Prostate gland (tissue), 2 donors: ENCODE data around the gene ATP6V0A4. TPM values are rescaled to one million over a fixed set of nuclear protein-coding genes. Genes with fewer than 3 reads are reported as not detected.

Experiments
- DNase-seq: peaks from one replicate; pipeline ENCODE4 v3.0.0-alpha.2; 2019; ENCODE audit warnings: low spot score
- H3K27ac ChIP-seq, 2 donors: fragments of 200-600 bp; sonication (generic); 2 replicates each; pipeline ENCODE4 v1.5.1; 2017 to 2019
- H3K27me3 ChIP-seq: fragments of 200-600 bp; sonication (generic); replicated peaks from 2 replicates; pipeline ENCODE4 v1.5.1; 2019; ENCODE audit not compliant: insufficient read depth
- H3K36me3 ChIP-seq, 2 donors: fragments of 200-600 bp; sonication (generic); 1 replicate in 1 of 2; 2 replicates in 1 of 2; pipeline versions ENCODE4 v1.5.1 to v1.8.1; 2017 to 2019
- H3K4me1 ChIP-seq: fragments of 200-600 bp; sonication (generic); replicated peaks from 2 replicates; pipeline ENCODE4 v1.5.1; 2019
- H3K4me3 ChIP-seq, 2 donors: fragments of 200-600 bp; sonication (generic); 2 replicates each; pipeline ENCODE4 v1.5.1; 2017 to 2019
- H3K9me3 ChIP-seq: fragments of 200-600 bp; sonication (generic); 2 replicates; pipeline ENCODE4 v1.5.1; 2017
- POLR2A ChIP-seq: fragments of 450-650 bp; IDR thresholded peaks from one replicate; pipeline ENCODE4 v1.6.1; 2016; ENCODE audit warnings: antibody characterized with exemption, mild to moderate bottlenecking
- POLR2AphosphoS5 ChIP-seq: sonication (generic); formaldehyde crosslinking; IDR thresholded peaks from one replicate; pipeline ENCODE4 v1.6.1; 2017; ENCODE audit warnings: antibody characterized with exemption
- WGBS: methylation state at CpG from one replicate; pipeline ENCODE4 v1.1.5; 2018; 5-methylcytosine and 5-hydroxymethylcytosine counted together
- intact Hi-C: fragments of 100-400 bp; cut with DNase I; formaldehyde crosslinking; loops from one replicate; pipeline ENCODE4 v1.14.2; 2022
- total RNA-seq, 2 donors: library from RNA; depleted of rRNA; stranded (reverse); fragments of >200 nt; gene quantifications; one replicate each; pipeline ENCODE4 v1.1.0, GENCODE V29; 2016
- TF ChIP-seq, protein P1 (sequence below), 4 experiments: fragments of 200-600 bp in 2 of 4; fragments of 450-650 bp in 2 of 4; sonication (generic) in 2 of 4; IDR thresholded peaks; 1 replicate in 3 of 4; 2 replicates in 1 of 4; pipeline ENCODE4 v1.5.1; 2016 to 2019; ENCODE audit warnings: antibody characterized with exemption in 4 of 4, mild to moderate bottlenecking in 2 of 4, moderate library complexity in 2 of 4

ATP6V0A4 gene
- total RNA-seq, 2 donors from 2014 or later, result 0.62 to 1.2 TPM

DNA sequence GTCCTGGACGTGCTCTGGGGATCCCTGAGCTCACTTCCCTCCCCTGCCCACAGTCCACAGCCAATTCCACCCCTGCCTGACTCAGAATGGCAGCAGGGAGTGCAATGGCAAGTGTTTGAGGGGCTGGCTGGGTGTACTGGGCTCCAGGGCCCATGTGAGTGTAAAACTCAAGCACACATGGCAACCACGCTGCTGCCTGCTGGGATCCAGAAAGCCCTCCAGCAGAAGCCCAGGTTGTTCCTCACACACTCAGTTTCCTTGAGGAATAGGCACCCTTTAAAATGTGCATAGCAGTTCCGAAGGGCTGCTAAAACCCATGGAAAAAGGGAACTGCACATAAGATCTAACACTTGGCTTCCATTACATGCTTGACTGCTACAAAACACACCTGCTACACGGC lies 11.3 kb upstream of the ATP6V0A4 start:
- WGBS, result 79% methylated on average over 4 of the region's 4 CpGs

DNA sequence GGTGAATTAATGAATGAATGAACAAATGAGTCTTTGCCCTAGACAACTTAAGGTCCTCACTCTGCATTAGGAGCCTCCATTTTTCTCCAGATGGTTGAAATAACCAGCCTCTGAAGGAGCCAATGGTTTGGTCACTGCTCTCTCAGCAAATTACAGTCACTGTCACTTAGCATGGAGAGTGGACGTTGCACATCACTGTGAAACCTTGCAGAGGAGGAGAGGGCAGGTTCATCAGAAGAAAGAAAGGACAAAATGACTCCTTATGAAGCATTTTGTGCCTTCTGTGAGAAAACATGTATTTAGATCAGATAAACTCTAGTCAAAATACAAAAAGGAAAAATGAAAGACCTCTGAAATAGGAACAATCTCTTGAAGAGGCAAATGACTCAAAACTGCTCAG lies 6.6 kb upstream of the ATP6V0A4 start:
- H3K4me1 ChIP-seq, result no peaks in the 10 kb centered on the region
- no peak overlapping the region for H3K4me3 ChIP-seq
- no peaks in the 10 kb centered on the region for H3K9me3 ChIP-seq
- WGBS, result 65% methylated on average over 1 of the region's 1 CpG
- intact Hi-C loops, result no loop called here
- no peaks in the 10 kb centered on the region for H3K27me3 ChIP-seq
- no peaks in the 10 kb centered on the region for H3K36me3 ChIP-seq
- TF ChIP-seq POLR2AphosphoS5, result no peak
- TF ChIP-seq, protein P1, sequence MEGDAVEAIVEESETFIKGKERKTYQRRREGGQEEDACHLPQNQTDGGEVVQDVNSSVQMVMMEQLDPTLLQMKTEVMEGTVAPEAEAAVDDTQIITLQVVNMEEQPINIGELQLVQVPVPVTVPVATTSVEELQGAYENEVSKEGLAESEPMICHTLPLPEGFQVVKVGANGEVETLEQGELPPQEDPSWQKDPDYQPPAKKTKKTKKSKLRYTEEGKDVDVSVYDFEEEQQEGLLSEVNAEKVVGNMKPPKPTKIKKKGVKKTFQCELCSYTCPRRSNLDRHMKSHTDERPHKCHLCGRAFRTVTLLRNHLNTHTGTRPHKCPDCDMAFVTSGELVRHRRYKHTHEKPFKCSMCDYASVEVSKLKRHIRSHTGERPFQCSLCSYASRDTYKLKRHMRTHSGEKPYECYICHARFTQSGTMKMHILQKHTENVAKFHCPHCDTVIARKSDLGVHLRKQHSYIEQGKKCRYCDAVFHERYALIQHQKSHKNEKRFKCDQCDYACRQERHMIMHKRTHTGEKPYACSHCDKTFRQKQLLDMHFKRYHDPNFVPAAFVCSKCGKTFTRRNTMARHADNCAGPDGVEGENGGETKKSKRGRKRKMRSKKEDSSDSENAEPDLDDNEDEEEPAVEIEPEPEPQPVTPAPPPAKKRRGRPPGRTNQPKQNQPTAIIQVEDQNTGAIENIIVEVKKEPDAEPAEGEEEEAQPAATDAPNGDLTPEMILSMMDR (IDR thresholded peaks at IDR 0.05), result no peak
- no peak for TF ChIP-seq POLR2A
- H3K27ac ChIP-seq, result no peak overlapping the region
- DNase-seq, result no peak

More for the DNA sequence above, 11.3 kb upstream of the ATP6V0A4 start:
- Histone ChIP-seq H3K9me3 (no peaks in the 10 kb centered on the region), H3K4me3 (no peak overlapping the region), H3K36me3 (no peaks in the 10 kb centered on the region), H3K27me3 (no peaks in the 10 kb centered on the region), H3K4me1 (no peaks in the 10 kb centered on the region), H3K27ac (no peak overlapping the region)
- no peak for DNase-seq
- intact Hi-C loops, result no loop called here
- TF ChIP-seq POLR2A (no peak), POLR2AphosphoS5 (no peak)
- TF ChIP-seq, protein P1 (IDR thresholded peaks at IDR 0.05), result no peak

DNA sequence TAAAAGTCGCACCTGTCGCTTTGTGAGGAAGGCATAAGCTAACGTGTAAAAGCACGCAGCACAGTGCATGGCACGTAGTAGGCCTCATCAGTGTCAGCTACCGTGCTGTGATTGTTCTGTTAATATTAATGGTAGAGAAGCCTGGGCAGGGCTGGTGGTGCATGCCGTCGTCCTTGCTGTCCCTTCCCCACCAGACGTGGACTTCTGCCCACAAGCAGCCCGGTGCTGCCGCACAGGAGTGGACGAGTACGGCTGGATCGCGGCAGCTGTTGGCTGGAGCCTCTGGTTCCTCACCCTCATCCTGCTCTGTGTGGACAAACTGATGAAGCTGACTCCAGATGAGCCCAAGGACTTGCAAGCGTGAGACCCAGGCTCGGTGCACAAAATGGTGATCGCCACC lies 4.7 kb upstream of the ATP6V0A4 start:
- H3K4me1 ChIP-seq, result no peaks in the 10 kb centered on the region
- no peak for DNase-seq
- no peaks in the 10 kb centered on the region for H3K9me3 ChIP-seq
- H3K36me3 ChIP-seq, result no peaks in the 10 kb centered on the region
- H3K27me3 ChIP-seq, result no peaks in the 10 kb centered on the region
- WGBS, result 92% methylated on average over 18 of the region's 18 CpGs
- intact Hi-C loops, result no loop called here
- TF ChIP-seq, protein P1 (IDR thresholded peaks at IDR 0.05), result no peak
- TF ChIP-seq POLR2AphosphoS5 (no peak), POLR2A (no peak)
- no peak overlapping the region for H3K27ac ChIP-seq
- no peak overlapping the region for H3K4me3 ChIP-seq

DNA sequence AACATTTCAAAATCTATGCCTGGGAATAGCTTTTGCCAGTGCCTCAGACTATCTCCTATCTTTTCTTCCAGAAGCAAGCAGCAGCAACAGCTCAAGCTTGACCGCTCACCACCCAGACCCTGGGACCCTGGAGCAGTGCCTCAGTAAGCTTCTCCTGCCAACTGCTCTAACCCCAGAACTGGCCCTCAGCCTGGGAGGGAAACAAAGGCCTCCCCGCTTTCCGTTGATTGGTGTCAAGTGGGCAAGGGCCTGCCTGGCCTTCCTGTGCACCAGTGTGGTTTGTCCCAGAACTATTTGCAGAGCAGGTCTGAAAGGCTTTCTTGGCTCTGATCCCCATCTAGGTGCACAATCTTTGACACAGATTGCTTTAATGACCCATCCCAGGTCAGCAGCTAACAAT lies 3.3 kb upstream of the ATP6V0A4 start:
- TF ChIP-seq POLR2AphosphoS5 (no peak), POLR2A (no peak)
- TF ChIP-seq, protein P1 (IDR thresholded peaks at IDR 0.05), result no peak

DNA sequence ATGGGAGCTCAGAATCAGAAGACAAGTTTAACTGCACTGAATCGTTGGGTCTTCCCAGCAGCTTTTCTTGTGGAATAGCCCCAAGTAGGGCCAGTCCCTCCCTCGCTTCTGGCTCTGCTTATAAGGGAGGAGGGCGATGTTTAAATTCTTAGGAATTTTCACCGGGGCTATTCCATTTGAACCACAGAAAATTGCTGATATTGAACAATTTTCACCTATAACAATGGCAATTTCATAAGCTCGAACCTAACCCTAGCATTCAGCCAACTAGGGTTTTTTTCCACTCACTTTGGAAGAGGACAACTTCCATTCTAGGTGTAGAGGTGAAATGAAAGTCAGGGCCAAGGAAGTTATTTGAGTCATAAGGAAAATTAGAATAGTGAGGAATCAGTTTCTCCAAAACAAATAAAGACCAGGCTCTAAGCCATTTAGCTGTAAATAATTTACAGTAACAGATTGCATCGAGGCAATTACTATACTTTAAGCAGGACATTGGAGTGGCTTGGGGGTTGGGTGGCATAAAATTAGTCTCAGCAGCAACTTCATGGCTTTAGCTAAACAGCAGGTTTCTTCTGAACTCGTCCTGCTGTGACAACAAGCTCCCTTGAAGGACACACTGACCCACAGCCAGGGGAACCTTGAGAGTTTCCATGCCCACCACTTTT lies 1.5 kb upstream of the ATP6V0A4 start:
- Histone ChIP-seq H3K4me3 (no peak overlapping the region), H3K27me3 (no peaks in the 10 kb centered on the region), H3K36me3 (no peaks in the 10 kb centered on the region), H3K27ac (no peak overlapping the region), H3K9me3 (no peaks in the 10 kb centered on the region), H3K4me1 (no peaks in the 10 kb centered on the region)
- intact Hi-C loops, result no loop called here
- TF ChIP-seq POLR2AphosphoS5, result no peak
- TF ChIP-seq POLR2A, result no peak
- TF ChIP-seq, protein P1 (IDR thresholded peaks at IDR 0.05), result no peak
- DNase-seq, result no peak
- WGBS, result 75% methylated on average over 7 of the region's 7 CpGs

More for the DNA sequence above, 3.3 kb upstream of the ATP6V0A4 start:
- 91% methylated on average over 3 of the region's 3 CpGs for WGBS
- H3K4me3 ChIP-seq, result no peak overlapping the region
- H3K9me3 ChIP-seq, result no peaks in the 10 kb centered on the region
- no peaks in the 10 kb centered on the region for H3K4me1 ChIP-seq
- no peaks in the 10 kb centered on the region for H3K27me3 ChIP-seq
- no peaks in the 10 kb centered on the region for H3K36me3 ChIP-seq
- no peak overlapping the region for H3K27ac ChIP-seq
- DNase-seq, result no peak
- intact Hi-C loops, result no loop called here
